PC-9 (cell line): Measurements from ENCODE around the gene TAS1R1. TPM values are rescaled to one million over a fixed set of nuclear protein-coding genes. Genes with fewer than 3 reads are reported as not detected.

Experiments
- BruUV-seq: library from RNA; stranded (reverse); fragments of 400-500 nt; replicated peaks from 2 replicates; lab custom pipeline; 2021; lab: Mats Ljungman, UMichigan
- CTCF ChIA-PET: fragments of 300-600 bp; sonication (Branson Sonifier 250); formaldehyde crosslinking; loops from one replicate; lab custom pipeline; 2022; ENCODE audit warnings: antibody characterized with exemption; lab: Charles Lee
- POLR2A ChIA-PET: fragments of 300-600 bp; sonication (Branson Sonifier 250); formaldehyde crosslinking; loops from one replicate; lab custom pipeline; 2022; ENCODE audit warnings: antibody characterized with exemption; ENCODE audit not compliant: unreplicated experiment; lab: Charles Lee
- DNase-seq, 2 experiments: peaks; one replicate each; pipeline versions ENCODE4 v3.0.0 to v3.0.0-alpha.2; 2015 to 2022; ENCODE audit warnings: mixed read lengths in 1 of 2
- H2AFZ ChIP-seq: fragments of 200-600 bp; sonication (generic); 2 replicates; pipeline ENCODE4 v1.8.1; 2017; ENCODE audit warnings: antibody characterized with exemption
- H3F3A ChIP-seq: fragments of 200-600 bp; sonication (generic); 2 replicates; pipeline ENCODE4 v1.8.1; 2017; ENCODE audit warnings: antibody characterized with exemption, mild to moderate bottlenecking, low read depth; ENCODE audit not compliant: insufficient read depth
- H3K27ac ChIP-seq: fragments of 200-600 bp; sonication (generic); 2 replicates; pipeline ENCODE4 v1.6.1; 2016; ENCODE audit warnings: mixed run types
- H3K27me3 ChIP-seq: fragments of 200-600 bp; sonication (generic); 2 replicates; pipeline ENCODE4 v1.6.1; 2016; ENCODE audit warnings: low read depth, mixed run types; ENCODE audit not compliant: insufficient read depth
- H3K36me3 ChIP-seq: fragments of 200-600 bp; sonication (generic); 2 replicates; pipeline ENCODE4 v1.6.1; 2016; ENCODE audit warnings: low read depth, mixed run types
- H3K4me1 ChIP-seq: fragments of 200-600 bp; sonication (generic); replicated peaks from 2 replicates; pipeline ENCODE4 v1.6.1; 2016; ENCODE audit warnings: mixed run types; ENCODE audit not compliant: insufficient read depth
- H3K4me2 ChIP-seq: fragments of 200-600 bp; sonication (generic); 2 replicates; pipeline ENCODE4 v1.6.1; 2017; ENCODE audit warnings: mixed run types
- H3K4me3 ChIP-seq: fragments of 200-600 bp; sonication (generic); 2 replicates; pipeline ENCODE4 v1.6.1; 2016; ENCODE audit warnings: mixed run types
- H3K79me2 ChIP-seq: fragments of 200-600 bp; sonication (generic); 2 replicates; pipeline ENCODE4 v1.6.1; 2017; ENCODE audit warnings: low read depth, mixed run types
- H3K9me2 ChIP-seq: fragments of 200-600 bp; sonication (generic); 2 replicates; pipeline ENCODE4 v1.8.1; 2017; ENCODE audit warnings: mild to moderate bottlenecking; ENCODE audit not compliant: insufficient read depth
- H3K9me3 ChIP-seq: fragments of 200-600 bp; sonication (generic); 2 replicates; pipeline ENCODE4 v1.8.1; 2016; ENCODE audit warnings: low read depth; ENCODE audit not compliant: insufficient read depth
- H4K20me1 ChIP-seq: fragments of 200-600 bp; sonication (generic); 2 replicates; pipeline ENCODE4 v1.8.1; 2017; ENCODE audit not compliant: insufficient read depth
- CTCF ChIP-seq: fragments of 200-600 bp; sonication (generic); conservative IDR thresholded peaks from 2 replicates; pipeline ENCODE4 v1.6.1; 2017; ENCODE audit warnings: mixed run types, antibody characterized with exemption, mild to moderate bottlenecking, moderate library complexity
- EZH2 ChIP-seq: fragments of 200-600 bp; sonication (generic); IDR thresholded peaks from 2 replicates; pipeline ENCODE4 v1.8.0; 2017; ENCODE audit warnings: antibody characterized with exemption, low read depth
- intact Hi-C: fragments of 100-400 bp; cut with micrococcal nuclease; formaldehyde crosslinking; loops from one replicate; pipeline ENCODE4 v1.10.0; 2022; ENCODE audit not compliant: unreplicated experiment
- total RNA-seq: library from RNA; stranded (reverse); gene quantifications from 2 replicates; pipeline ENCODE4 v1.2.3, GENCODE V29; 2021

The TAS1R1 gene
- total RNA-seq, 1 experiment from 2014 or later: not detected

DNA sequence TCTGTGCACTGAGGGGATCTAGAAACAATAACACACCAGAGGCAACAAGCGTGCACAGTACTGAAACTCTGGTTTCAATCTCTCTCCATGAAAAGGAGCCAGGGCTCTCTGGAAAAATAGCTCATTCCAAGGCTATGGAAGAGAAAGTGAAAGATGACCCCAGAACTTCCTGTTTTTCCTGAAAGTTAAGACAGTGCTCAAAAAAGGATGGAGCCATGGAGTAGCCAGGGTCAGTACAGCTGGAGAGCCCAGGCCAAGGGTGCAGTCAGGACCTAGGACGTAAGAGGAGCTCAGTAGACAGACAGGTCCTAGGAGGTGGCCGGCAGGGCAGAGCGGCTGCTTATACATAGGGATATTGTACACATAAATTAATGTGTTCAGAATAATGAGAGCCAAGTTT lies 19.9 kb upstream of the TAS1R1 start:
- Histone ChIP-seq H3K4me3 (no peak overlapping the region), H3K79me2 (no peaks in the 10 kb centered on the region), H3K9me2 (no peaks in the 10 kb centered on the region), H3K4me2 (no peak overlapping the region), H3K36me3 (no peaks in the 10 kb centered on the region), H3F3A (no peaks in the 10 kb centered on the region), H3K27me3 (no peaks in the 10 kb centered on the region), H3K4me1 (no peaks in the 10 kb centered on the region), H3K9me3 (no peaks in the 10 kb centered on the region), H3K27ac (no peak overlapping the region), H4K20me1 (no peaks in the 10 kb centered on the region), H2AFZ (no peak overlapping the region)
- CTCF ChIA-PET: no interaction called here
- intact Hi-C loops: no loop called here
- DNase-seq: no peak
- POLR2A ChIA-PET: interaction anchor here (0.5 kb wide), 1 partner anchor 12 kb away, joined by 4 read pairs; no protein-coding TSS in a partner anchor
- TF ChIP-seq EZH2 (no peak), CTCF (no peak)
- BruUV-seq: no TSS peak

DNA sequence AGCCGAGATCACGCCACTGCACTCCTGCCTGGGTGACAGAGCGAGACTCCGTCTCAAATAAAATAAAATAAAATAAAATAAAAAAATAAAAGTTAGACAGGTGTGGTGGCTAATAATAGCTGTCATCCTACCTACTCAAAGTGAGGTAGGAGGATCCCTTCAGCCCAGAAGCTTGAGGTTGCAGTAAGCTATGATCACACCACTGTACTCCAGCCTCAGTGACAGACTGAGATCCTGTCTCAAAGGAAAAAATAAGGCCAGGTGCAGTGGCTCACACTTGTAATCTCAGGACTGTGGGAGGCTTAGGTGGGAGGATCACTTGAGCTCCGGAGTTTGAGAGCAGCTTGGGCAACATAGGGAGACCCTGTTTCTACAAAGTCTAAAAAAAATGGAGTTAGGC lies 18.8 kb upstream of the TAS1R1 start:
- Histone ChIP-seq H3K4me1 (no peaks in the 10 kb centered on the region), H3K27ac (no peak overlapping the region), H3F3A (no peaks in the 10 kb centered on the region), H3K36me3 (no peaks in the 10 kb centered on the region), H2AFZ (no peak overlapping the region), H3K27me3 (no peaks in the 10 kb centered on the region), H3K79me2 (no peaks in the 10 kb centered on the region), H3K9me2 (no peaks in the 10 kb centered on the region), H3K4me2 (no peak overlapping the region), H3K4me3 (no peak overlapping the region), H4K20me1 (no peaks in the 10 kb centered on the region), H3K9me3 (no peaks in the 10 kb centered on the region)
- CTCF ChIA-PET: interaction anchor here (0.6 to 0.7 kb wide), 2 partner anchors 13 to 172 kb away, joined by 3 to 4 read pairs; no protein-coding TSS in a partner anchor
- DNase-seq: no peak
- intact Hi-C loops: no loop called here
- no TSS peak for BruUV-seq
- no peak for TF ChIP-seq CTCF
- no peak for TF ChIP-seq EZH2
- POLR2A ChIA-PET: no interaction called here

DNA sequence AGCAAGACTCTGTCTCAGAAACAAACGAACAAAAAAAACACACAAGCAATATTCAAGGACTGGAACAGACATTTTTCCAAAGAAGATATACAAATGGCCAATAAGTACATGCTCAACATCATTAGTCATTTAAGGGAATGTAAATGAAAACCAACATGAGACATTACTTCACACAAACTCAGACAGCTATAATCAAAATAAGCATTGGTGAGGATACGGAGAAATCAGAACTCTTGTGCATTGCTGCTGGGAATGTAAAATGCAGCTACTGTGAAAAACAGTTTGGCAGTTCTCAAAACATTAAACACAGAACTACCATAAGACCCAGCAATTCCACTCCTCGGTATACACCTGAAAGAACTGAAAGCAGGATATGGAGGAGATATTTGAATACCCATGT lies 16.2 kb upstream of the TAS1R1 start:
- Histone ChIP-seq H4K20me1 (no peaks in the 10 kb centered on the region), H3K27me3 (no peaks in the 10 kb centered on the region), H3F3A (no peaks in the 10 kb centered on the region), H3K79me2 (no peaks in the 10 kb centered on the region), H3K9me3 (no peaks in the 10 kb centered on the region), H3K4me1 (no peaks in the 10 kb centered on the region), H3K27ac (no peak overlapping the region), H3K4me3 (no peak overlapping the region), H2AFZ (no peak overlapping the region), H3K4me2 (no peak overlapping the region), H3K9me2 (no peaks in the 10 kb centered on the region), H3K36me3 (no peaks in the 10 kb centered on the region)
- CTCF ChIA-PET: interaction anchor here (0.5 kb wide), 1 partner anchor 127 kb away, joined by 5 read pairs; no protein-coding TSS in a partner anchor
- no TSS peak for BruUV-seq
- intact Hi-C loops: no loop called here
- TF ChIP-seq EZH2 (no peak), CTCF (no peak)
- POLR2A ChIA-PET: no interaction called here
- DNase-seq: no peak
